Common myeloid progenitor, CD34-positive (primary cell): Measurements from ENCODE around the gene CREB5. TPM values are rescaled to one million over a fixed set of nuclear protein-coding genes. Genes with fewer than 3 reads are reported as not detected.
A peak's percentile ranks its signal among the peaks of the same experiment; 100 is the strongest.

Experiments
- CTCF ChIA-PET: fragments of 350-600 bp; sonication (Branson Sonifier 250); formaldehyde crosslinking; loops from one replicate; lab custom pipeline; 2021; ENCODE audit warnings: antibody characterized with exemption; lab: Charles Lee
- POLR2A ChIA-PET: fragments of 350-600 bp; sonication (Branson Sonifier 250); formaldehyde crosslinking; loops from one replicate; lab custom pipeline; 2021; ENCODE audit warnings: antibody characterized with exemption; lab: Charles Lee
- DNase-seq, 3 donors: peaks; one replicate each; pipeline versions ENCODE4 v3.0.0 to v3.0.0-alpha.2; 2013
- H3K27ac ChIP-seq, 2 experiments: 1 replicate in 1 of 2; 2 replicates in 1 of 2; pipeline ENCODE4 v1.7.0; 2013; ENCODE audit warnings: inconsistent platforms in 2 of 2, low read length in 2 of 2, mild to moderate bottlenecking in 2 of 2, low read depth in 1 of 2, moderate library complexity in 1 of 2; ENCODE audit not compliant: severe bottlenecking in 2 of 2, insufficient read depth in 1 of 2, poor library complexity in 1 of 2
- H3K27me3 ChIP-seq, 5 experiments: replicated peaks in 2 of 5; 1 replicate in 3 of 5; 2 replicates in 2 of 5; pipeline versions ENCODE4 v1.6.1 to v1.7.0; 2013; ENCODE audit warnings: low read length in 4 of 5, mild to moderate bottlenecking in 2 of 5, moderate library complexity in 2 of 5, inconsistent platforms in 1 of 5; ENCODE audit not compliant: insufficient read depth in 5 of 5, control insufficient read depth in 4 of 5
- H3K36me3 ChIP-seq, 4 experiments: 1 replicate in 2 of 4; 2 replicates in 2 of 4; pipeline versions ENCODE4 v1.6.1 to v1.7.0; 2013; ENCODE audit warnings: low read length in 3 of 4, control low read depth in 1 of 4, mild to moderate bottlenecking in 1 of 4; ENCODE audit not compliant: control insufficient read depth in 4 of 4, insufficient read depth in 4 of 4
- H3K4me1 ChIP-seq, 4 experiments: 1 replicate in 3 of 4; 2 replicates in 1 of 4; pipeline versions ENCODE4 v1.6.1 to v1.7.1; 2013; ENCODE audit warnings: low read length in 3 of 4, mild to moderate bottlenecking in 3 of 4, control low read depth in 1 of 4, inconsistent platforms in 1 of 4, moderate library complexity in 1 of 4; ENCODE audit not compliant: control insufficient read depth in 4 of 4, insufficient read depth in 4 of 4; ENCODE audit errors: control extremely low read depth in 1 of 4
- H3K4me3 ChIP-seq, 7 experiments: 1 replicate in 4 of 7; 2 replicates in 3 of 7; pipeline versions ENCODE4 v1.5.1 to v1.7.0; 2013; ENCODE audit warnings: mild to moderate bottlenecking in 7 of 7, low read length in 6 of 7, moderate library complexity in 6 of 7, inconsistent platforms in 2 of 7, low read depth in 2 of 7, control low read depth in 1 of 7; ENCODE audit not compliant: insufficient read depth in 4 of 7, control insufficient read depth in 1 of 7; ENCODE audit errors: extremely low read depth in 1 of 7
- H3K9me3 ChIP-seq, 5 experiments: 1 replicate in 4 of 5; 2 replicates in 1 of 5; pipeline versions ENCODE4 v1.6.1 to v1.7.1; 2013; ENCODE audit warnings: low read length in 4 of 5, mild to moderate bottlenecking in 2 of 5, inconsistent platforms in 1 of 5, low read depth in 1 of 5, moderate library complexity in 1 of 5; ENCODE audit not compliant: control insufficient read depth in 4 of 5, insufficient read depth in 2 of 5; ENCODE audit errors: control extremely low read depth in 1 of 5
- WGBS: methylation state at CpG from one replicate; pipeline ENCODE4 v1.1.5; 2013; ENCODE audit not compliant: insufficient coverage; 5-methylcytosine and 5-hydroxymethylcytosine counted together
- polyA plus RNA-seq: library from polyadenylated mRNA; unstranded; fragments of 120-200 nt; gene quantifications from one replicate; pipeline ENCODE4 v1.2.1, GENCODE V29; 2013

Gene CREB5
- polyA plus RNA-seq = 5.5 TPM

- Histone ChIP-seq H3K4me1 (peaks cover 12 to 28% (median 25%) of the 10 kb centered on the region in 4 experiments), H3K27me3 (peaks cover 5 to 81% (median 38%) of the 10 kb centered on the region in 5 experiments), H3K9me3 (no peaks in the 10 kb centered on the region), H3K36me3 (no peaks in the 10 kb centered on the region), H3K27ac (no peak within 1 kb of the TSS), H3K4me3 (no peak within 1 kb of the TSS)
- DNase-seq = peak in 2 of 3 donors; percentile 35 to 52
- ChIA-PET POLR2A (interaction anchor here (0.7 kb wide), 1 partner anchor 23 kb away, joined by 4 read pairs; no protein-coding TSS in a partner anchor), CTCF (interaction anchor here (0.6 to 0.8 kb wide), 2 partner anchors 510 to 515 kb away, joined by 3 read pairs; no protein-coding TSS in a partner anchor)
- 23% methylated on average over 3 of the region's 8 CpGs for WGBS
These were observed at the start of gene CREB5 for GRCh38 chr7:28411876-28412662. TSS of gene CREB5 (plus strand) at chr7:28412518. CDS start at chr7:28412915, 397 bp downstream.

GRCh38 chr7:28362812-28363211 is 49.5 kb upstream of the CREB5 start:
- CTCF ChIA-PET = interaction anchor here (0.5 to 3.7 kb wide), 6 partner anchors 10 to 492 kb away, joined by 3 to 13 read pairs (median 4); no protein-coding TSS in a partner anchor

GRCh38 chr7:28364082-28364481 is 48.2 kb upstream of the CREB5 start:
- ChIA-PET CTCF (interaction anchor here (0.6 to 3.7 kb wide), 3 partner anchors 25 to 1003 kb away, joined by 3 to 13 read pairs (median 3); no protein-coding TSS in a partner anchor), POLR2A (no interaction called here)
- H3K4me3 ChIP-seq = no peak overlapping the region
- H3K9me3 ChIP-seq = peaks cover 0 to 3% (median 0%) of the 10 kb centered on the region in 5 experiments
- peaks cover 4 to 13% (median 11%) of the 10 kb centered on the region in 4 experiments for H3K4me1 ChIP-seq
- DNase-seq = peak in 1 of 3 donors; percentile 6
- WGBS = 86% methylated on average over 2 of the region's 3 CpGs
- no peaks in the 10 kb centered on the region for H3K27me3 ChIP-seq
- H3K27ac ChIP-seq = no peak overlapping the region
- no peaks in the 10 kb centered on the region for H3K36me3 ChIP-seq

More at GRCh38 chr7:28362812-28363211, 49.5 kb upstream of the CREB5 start:
- Histone ChIP-seq H3K4me1 (peaks cover 4 to 13% (median 11%) of the 10 kb centered on the region in 4 experiments), H3K4me3 (no peak overlapping the region), H3K9me3 (peaks cover 0 to 3% (median 0%) of the 10 kb centered on the region in 5 experiments), H3K27me3 (no peaks in the 10 kb centered on the region), H3K27ac (no peak overlapping the region), H3K36me3 (no peaks in the 10 kb centered on the region)
- POLR2A ChIA-PET = no interaction called here
- peak in 1 of 3 donors; percentile 8 for DNase-seq

- POLR2A ChIA-PET = no interaction called here
- 64% methylated on average over 3 of the region's 4 CpGs for WGBS
- CTCF ChIA-PET = no interaction called here
- Histone ChIP-seq H3K36me3 (no peaks in the 10 kb centered on the region), H3K9me3 (peaks cover 0 to under 1% (median 0%) of the 10 kb centered on the region in 5 experiments), H3K27ac (no peak overlapping the region), H3K4me1 (no peaks in the 10 kb centered on the region), H3K4me3 (no peak overlapping the region), H3K27me3 (no peaks in the 10 kb centered on the region)
- DNase-seq = no peak
These were observed 42.8 kb upstream of the CREB5 start for GRCh38 chr7:28369523-28369922.

- POLR2A ChIA-PET = no interaction called here
- Histone ChIP-seq H3K27me3 (peaks cover 0 to 2% (median 0%) of the 10 kb centered on the region in 5 experiments), H3K27ac (no peak overlapping the region), H3K4me1 (no peaks in the 10 kb centered on the region), H3K9me3 (no peaks in the 10 kb centered on the region), H3K36me3 (no peaks in the 10 kb centered on the region), H3K4me3 (no peak overlapping the region)
- no peak for DNase-seq
- CTCF ChIA-PET = interaction anchor here (1.7 to 1.8 kb wide), 2 partner anchors 9 to 16 kb away, joined by 6 read pairs; no protein-coding TSS in a partner anchor
- 53% methylated on average over 3 of the region's 7 CpGs for whole genome bisulfite sequencing
These were observed 40.5 kb upstream of the CREB5 start for GRCh38 chr7:28371846-28372245.

GRCh38 chr7:28373990-28374389 is 38.3 kb upstream of the CREB5 start:
- Histone ChIP-seq H3K27me3 (peaks cover 0 to 2% (median 0%) of the 10 kb centered on the region in 5 experiments), H3K36me3 (no peaks in the 10 kb centered on the region), H3K4me3 (no peak overlapping the region), H3K27ac (no peak overlapping the region), H3K4me1 (no peaks in the 10 kb centered on the region), H3K9me3 (no peaks in the 10 kb centered on the region)
- no CpG with 5 or more reads among the region's 3 CpGs for WGBS
- ChIA-PET POLR2A (no interaction called here), CTCF (no interaction called here)
- no peak for DNase-seq

GRCh38 chr7:28375729-28376128 is 36.6 kb upstream of the CREB5 start:
- ChIA-PET POLR2A (no interaction called here), CTCF (interaction anchor here (0.6 to 1.2 kb wide), 4 partner anchors 13 to 324 kb away, joined by 3 read pairs; no protein-coding TSS in a partner anchor)
- H3K4me3 ChIP-seq = no peak overlapping the region
- no peak overlapping the region for H3K27ac ChIP-seq
- H3K9me3 ChIP-seq = no peaks in the 10 kb centered on the region
- no peak for DNase-seq
- H3K4me1 ChIP-seq = no peaks in the 10 kb centered on the region
- H3K36me3 ChIP-seq = no peaks in the 10 kb centered on the region
- H3K27me3 ChIP-seq = peaks cover 0 to 2% (median 0%) of the 10 kb centered on the region in 5 experiments
- 100% methylated on average over 1 of the region's 1 CpG for WGBS
